Left cardiac atrium (tissue), 4 donors: Measurements from ENCODE around the gene PRICKLE4. TPM values are rescaled to one million over a fixed set of nuclear protein-coding genes. Genes with fewer than 3 reads are reported as not detected.
A peak's percentile ranks its signal among the peaks of the same experiment; 100 is the strongest.

Source experiments
- ATAC-seq, 2 donors: fragments of 200-7000 bp; cut with Tn5 transposase; one replicate each; pipeline ENCODE4 v1.9.1; 2020; ENCODE audit warnings: mild to moderate bottlenecking in 2 of 2, moderate library complexity in 2 of 2
- DNase-seq: peaks from one replicate; pipeline ENCODE4 v3.0.0-alpha.2; 2020
- intact Hi-C, 2 donors: fragments of 100-400 bp; cut with DNase I; formaldehyde crosslinking; loops; one replicate each; pipeline versions ENCODE4 v1.14.1 to v1.15.1; 2022 to 2023
- long read RNA-seq: library from polyadenylated mRNA; unstranded; transcript quantifications from one replicate; pipeline ENCODE4 v2.0.0, GENCODE V29; 2021
- total RNA-seq, 2 donors: library from RNA; stranded (reverse); fragmentation: NEBNext Ultra II Directional; extraction: Animal tissue kit (Norgen Biotek cat#: 25700); gene quantifications; one replicate each; pipeline ENCODE4 v1.2.1, GENCODE V29; 2021
- donor health status: DM: no; HTN: yes; CAD: no.
- donor health status: DM: no; HTN: yes; CAD: no; lungs with severe emphysema.
- donor health status: DM: yes; HTN: yes; CAD: no.
- donor health status: Dilated cardiomyopathy.

The PRICKLE4 gene, protein sequence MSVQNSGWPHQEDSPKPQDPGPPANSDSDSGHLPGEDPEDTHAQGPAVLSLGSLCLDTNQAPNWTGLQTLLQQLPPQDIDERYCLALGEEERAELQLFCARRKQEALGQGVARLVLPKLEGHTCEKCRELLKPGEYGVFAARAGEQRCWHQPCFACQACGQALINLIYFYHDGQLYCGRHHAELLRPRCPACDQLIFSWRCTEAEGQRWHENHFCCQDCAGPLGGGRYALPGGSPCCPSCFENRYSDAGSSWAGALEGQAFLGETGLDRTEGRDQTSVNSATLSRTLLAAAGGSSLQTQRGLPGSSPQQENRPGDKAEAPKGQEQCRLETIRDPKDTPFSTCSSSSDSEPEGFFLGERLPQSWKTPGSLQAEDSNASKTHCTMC
- 1 to 10 TPM; 2.1 to 3.1 TPM for total RNA-seq
- long read RNA-seq: 0 reads

DNA sequence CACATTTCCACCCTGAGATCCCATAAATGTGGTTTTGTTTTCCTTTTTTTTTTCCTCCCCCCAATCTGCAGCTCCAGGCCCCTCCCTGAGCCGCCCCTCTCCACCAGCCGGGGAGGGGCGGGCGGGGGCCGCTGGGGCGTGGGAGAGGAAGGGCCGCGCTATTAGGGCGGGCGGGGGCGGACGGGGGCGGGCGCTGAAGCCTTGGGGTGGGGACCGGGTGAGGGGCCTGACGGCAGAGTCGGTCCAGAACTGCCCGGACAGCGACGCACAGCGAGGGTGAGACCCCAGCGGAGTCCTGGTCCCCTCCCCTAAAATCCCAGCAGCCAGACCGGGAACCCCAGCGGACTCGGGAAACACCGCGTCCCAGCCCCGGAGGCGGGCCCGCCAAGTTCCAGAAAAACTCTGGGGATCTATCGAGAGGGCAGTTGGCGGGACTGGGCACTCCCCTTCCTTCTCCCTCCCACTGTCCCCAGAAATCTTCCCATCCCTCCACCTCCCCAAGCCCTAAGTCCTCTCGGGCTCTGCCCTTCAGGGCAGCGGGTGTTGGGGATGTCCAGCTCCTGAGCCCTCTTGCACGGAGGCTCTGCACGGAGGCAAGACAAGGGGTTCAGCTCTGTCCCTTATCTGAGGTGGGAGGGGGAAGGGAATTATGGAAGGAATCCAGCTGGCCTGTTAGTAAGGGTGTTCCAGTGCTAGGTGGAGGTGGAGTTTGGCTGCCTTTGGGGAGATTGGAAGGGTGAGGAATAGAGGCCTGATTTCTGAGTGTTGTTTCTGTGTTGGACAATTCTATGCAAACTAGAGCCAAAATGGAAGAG lies at the start of gene PRICKLE4:
PRICKLE4 (plus strand) TSS at position 232 of the 815 bp plus-strand sequence. CDS start 2,692 bp downstream, outside the sequence.
- intact Hi-C loops: loop anchor here (2.0 to 10.0 kb wide), 4 partner anchors 144 to 434 kb away; partner anchors contain the start of genes BYSL (in 1 of the 2), MED20 (in 1 of the 2) and MRPS10 (in 1 of the 2)
- DNase-seq (peak; percentile 60), ATAC-seq (peak; percentile 44 to 73)

DNA sequence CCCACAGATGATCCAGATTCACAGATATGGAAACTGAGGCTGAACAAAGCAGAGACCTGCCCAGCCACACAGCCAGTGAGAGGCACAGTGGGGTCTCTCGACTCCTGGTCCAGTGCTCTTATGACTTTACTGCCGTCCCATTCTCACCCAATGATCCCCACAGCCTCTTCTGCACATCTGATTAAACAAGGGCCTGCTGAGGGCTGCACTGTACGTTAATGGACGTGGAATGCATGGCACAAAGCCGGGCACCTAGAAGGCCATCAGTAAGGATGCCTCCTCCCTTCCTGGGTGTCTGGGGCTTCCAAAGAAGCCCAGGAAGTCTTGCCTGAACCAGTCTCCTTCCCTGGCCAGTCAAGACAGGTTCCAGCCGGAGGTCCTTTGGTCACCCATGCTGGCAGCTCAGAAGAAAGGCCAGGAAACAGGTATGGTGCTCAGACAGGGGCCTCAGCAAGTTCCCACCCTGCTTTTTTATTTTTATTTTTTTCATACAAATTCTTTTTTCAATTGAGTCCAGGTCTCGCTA lies 49.0 kb upstream of the PRICKLE4 start:
- DNase-seq: no peak
- intact Hi-C loops: no loop called here
- ATAC-seq: no peak

DNA sequence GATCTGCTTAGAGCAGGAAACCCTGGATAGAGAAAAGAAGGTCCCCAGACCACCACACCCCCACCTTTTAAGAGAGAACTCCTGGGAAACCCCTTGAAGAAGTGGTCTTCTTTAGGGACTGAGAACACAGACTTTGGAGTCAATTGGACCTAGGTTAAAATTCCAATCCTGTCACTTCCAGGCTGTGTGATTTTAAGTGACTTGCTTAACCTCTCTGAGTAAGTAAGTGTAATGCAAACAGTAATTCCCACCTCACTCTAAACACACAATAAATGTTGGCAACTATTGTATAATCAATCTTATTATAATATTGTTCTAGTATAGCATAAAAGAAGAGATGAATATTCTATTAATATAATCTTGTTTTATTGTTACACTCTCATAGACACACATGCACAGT lies 48.4 kb upstream of the PRICKLE4 start:
- DNase-seq: no peak
- intact Hi-C loops: no loop called here
- ATAC-seq: no peak

DNA sequence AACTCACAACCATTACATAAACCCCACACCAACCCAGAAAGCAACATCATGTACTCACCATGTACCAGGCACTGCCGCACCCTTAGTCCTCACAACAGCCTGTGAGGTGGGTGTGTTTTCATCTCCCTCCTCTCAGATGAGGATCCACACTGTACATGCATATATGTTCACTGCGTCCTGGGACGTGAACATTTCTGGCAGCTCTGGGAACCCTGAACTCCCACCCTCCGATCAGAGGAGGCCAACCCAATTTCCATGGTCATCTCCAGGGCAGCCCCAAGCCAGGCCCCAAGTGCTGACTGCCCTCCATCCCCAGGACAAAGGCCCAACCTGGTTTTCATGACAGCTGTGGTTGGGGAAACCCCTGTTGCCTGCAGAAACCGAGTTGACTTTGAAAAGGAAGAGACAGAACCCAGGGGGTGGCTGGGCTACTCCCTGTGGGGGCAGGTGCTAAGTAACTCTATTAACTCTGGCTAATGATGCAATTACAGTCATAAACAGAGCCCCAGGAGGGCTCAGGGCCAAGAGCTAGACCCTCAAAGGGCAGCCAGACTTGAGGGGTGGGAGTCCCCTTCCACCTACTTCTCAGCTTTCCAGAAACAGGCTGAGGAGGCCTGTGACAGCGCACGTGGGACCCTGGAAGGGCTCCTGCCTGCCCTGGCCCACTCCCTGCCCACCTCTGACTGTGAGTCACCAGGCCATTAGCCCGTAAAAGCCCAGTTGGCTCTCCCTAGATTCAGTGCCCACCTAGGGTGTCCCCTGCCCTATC lies 47.8 kb upstream of the PRICKLE4 start:
- ATAC-seq (no peak), DNase-seq (no peak)
- intact Hi-C loops: no loop called here

DNA sequence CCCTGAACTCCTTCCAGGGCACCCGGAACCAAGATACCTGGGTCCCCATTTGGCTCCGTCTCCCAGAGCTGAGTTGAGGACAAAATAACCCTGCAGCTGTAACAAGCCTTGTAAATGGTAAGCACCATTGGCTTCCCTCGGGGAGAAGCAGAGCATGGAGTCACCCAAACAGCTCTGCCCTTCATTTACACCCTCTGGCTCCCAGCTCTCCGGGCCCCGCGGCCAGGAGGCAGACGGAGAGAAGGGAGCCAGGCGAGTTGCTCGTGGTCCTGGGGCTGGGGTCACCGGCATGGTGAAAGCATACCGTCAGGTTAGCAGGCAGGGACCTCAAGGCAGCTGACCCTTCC lies 47.2 kb upstream of the PRICKLE4 start:
- DNase-seq (no peak), ATAC-seq (no peak)
- intact Hi-C loops: no loop called here

DNA sequence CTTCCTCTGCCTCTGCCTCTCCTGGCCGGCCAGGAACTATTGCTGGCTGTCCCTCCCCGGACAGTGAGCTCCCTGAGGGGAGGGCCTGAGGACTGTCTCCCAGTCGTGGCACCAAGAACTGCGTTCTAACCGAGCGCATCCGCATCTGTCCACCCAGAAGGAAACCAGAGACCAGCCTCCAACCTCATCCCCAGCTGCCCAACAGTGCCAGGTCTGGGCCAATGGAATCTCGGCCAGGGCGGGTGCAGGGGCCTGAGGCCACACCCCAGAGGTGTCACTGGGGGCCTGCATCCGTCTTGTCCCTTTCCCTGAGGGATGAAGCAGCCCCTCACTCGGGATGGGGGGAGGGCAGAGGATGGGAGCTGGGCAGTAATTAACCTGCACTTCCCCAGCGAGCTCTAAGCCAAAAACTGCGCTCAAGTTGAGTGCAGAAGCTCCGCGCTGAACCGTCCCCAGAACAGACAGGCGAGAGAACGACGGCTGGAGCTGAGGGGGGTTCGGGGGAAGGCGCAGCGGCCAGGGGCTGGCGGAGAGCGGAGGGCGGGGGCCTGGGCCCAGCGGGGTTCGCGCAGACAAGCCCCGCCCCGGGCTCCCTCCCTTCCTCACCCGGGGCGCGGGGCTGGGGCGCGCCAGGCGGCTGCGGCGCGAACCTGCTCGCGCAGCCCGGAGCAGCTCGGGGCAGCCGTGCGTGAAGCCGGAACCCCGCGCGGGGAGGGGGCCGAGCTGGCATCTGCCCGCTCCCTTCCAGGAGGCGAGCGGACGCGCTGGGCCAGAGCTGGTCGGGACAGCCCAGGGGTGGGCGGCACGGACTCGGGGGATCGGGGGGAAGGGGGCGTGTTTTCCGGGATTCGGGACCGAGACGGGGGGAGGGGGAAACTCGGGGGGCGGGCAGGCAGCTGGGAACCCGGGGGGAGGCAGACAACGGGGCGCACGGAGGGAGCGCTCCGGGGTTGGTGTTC lies 46.6 kb upstream of the PRICKLE4 start:
- intact Hi-C loops: no loop called here
- ATAC-seq (peak; percentile 75 to 82), DNase-seq (peak; percentile 81)

DNA sequence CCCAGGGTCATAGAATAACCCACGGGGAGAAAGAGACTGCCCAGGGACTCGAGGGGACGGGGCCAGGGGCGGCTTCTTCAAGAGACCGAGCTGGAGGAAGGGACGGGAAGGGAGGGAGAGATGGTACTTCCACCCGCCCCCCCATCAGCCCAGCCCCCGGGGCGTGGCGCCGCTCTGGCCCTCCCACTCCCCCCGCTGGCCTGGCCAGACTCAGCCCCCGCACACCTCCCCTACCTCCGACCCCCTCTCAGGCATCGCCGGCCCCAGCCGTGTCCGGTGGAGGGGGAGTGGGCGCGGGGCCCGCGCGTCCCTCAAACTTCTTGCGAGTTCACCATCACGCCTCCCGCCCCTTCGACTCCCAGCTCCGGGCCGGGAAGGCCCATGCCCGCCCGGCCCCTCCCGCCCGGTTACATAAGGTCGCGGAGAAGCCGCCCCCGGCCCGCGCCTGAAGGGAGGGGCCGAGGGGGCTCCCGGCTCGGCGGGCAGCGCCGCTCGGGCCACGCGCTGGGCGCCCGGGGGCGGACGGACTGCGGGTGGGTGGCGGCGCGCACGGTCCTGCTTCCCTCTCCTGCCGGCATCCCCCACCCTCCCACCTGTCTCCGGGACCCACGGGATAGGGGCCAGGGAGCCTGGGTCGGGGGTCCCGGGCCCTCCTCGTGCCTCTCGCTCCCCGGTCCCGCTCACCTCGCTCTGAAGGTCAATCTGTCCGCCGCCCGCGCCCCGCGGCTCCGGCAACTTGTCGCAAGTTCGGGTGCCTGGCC lies 45.7 kb upstream of the PRICKLE4 start:
- DNase-seq (peak; percentile 87), ATAC-seq (peak; percentile 86 to 87)
- intact Hi-C loops: no loop called here

DNA sequence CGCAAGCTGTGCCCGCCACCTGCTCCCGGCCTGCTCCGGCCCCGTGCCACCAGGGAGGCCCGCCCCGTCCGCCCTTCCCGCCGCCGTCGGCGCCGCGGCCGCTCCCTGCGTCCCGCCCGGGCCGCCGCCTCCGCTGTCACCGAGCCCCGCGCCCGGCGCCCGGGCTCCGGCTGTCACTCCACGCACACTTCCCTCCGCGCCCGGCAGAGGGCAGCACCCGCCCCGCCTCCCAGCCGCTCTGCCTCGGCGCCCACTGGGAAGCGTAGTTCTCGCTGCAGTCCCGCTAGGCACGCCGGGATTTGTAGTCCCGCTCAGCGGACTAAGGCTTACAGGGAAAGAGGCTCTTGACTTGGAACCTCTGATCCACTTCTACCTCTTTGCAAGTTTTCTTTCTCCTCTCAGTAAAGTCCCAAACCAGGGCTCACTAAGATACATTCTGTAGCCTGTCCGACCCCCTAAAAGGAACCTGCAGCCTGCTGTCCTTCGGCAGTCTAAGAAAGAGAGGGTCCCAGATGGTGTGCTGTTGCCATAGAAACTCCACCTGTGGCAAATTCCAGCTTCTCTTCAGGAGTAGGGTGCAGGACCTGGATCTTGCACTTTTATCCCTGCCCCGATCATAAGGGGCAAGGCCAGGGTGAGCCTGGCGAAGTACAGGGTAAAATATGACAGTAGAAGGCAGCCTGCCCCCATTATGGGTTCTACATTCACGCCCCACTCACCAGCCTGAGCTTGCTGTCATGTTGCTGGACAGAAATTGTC lies 45.0 kb upstream of the PRICKLE4 start, which contains the start of gene TFEB:
TFEB (minus strand) TSS at position 182 of the 759 bp plus-strand sequence. CDS start 44,395 bp downstream, outside the sequence.
- intact Hi-C loops: no loop called here
- ATAC-seq (peak; percentile 65), DNase-seq (peak; percentile 95)

DNA sequence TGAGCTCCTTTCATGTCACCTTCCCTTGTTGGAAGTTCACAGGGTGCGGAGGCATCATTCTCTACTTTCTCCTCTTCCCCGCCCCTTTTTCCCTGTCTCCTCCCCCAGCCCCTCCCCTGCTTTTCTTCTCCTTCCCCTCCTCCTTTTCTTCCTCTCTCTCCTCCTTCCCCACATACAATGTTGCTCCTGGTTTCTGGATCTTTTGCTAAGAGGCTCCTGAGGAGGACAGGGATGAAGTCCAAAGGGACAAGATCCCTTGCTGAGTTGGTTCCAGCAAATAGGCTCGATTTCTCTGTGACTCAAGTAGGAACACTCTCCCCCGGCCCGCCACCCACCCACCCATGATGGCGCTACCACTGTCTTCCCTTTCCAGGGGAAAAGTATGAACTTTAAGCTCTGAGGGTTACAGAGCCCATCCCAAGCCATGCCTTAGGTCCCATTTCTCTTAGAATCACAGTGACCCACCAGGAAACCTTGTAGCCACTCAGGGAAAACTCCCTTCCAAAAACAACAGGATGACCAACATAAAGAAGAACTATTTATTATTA lies 44.3 kb upstream of the PRICKLE4 start:
- intact Hi-C loops: no loop called here
- DNase-seq (no peak), ATAC-seq (no peak)

DNA sequence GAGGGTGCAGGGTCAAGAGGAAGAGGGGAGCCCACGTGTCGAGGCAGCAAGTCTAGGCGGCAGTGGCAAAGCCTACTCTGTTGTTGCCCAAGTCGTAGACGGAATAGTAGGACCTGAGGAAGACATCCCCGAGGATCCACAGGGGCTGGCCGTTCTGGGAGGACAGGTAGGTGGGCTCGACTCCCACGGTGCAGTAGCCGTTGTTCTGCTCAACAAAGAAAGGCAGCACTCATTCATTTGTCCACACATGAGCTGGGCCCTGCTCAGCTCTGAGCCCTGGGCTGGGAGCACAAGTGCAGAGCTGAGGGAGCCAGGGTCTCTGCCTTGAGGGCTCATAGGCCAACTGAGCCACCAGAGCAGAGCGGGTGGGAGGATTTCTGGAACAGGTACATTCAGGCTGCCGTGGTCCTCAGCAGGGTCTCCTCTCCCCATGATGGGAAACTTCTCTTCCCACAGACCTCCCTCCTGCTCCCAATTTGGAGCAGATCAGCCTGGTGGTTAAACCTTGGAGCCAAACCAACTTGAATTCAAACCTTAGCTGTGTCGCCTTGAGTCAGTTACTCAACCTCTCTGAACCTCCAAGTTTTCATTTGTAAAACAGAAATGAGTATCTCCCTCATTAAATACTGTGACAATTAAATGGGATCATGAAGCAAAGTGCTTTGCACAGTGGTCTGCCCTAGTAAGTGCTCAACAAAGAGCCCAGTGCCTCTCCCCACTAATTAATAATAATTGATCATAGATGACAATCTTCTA lies 43.6 kb upstream of the PRICKLE4 start:
- ATAC-seq: no peak
- intact Hi-C loops: no loop called here

DNA sequence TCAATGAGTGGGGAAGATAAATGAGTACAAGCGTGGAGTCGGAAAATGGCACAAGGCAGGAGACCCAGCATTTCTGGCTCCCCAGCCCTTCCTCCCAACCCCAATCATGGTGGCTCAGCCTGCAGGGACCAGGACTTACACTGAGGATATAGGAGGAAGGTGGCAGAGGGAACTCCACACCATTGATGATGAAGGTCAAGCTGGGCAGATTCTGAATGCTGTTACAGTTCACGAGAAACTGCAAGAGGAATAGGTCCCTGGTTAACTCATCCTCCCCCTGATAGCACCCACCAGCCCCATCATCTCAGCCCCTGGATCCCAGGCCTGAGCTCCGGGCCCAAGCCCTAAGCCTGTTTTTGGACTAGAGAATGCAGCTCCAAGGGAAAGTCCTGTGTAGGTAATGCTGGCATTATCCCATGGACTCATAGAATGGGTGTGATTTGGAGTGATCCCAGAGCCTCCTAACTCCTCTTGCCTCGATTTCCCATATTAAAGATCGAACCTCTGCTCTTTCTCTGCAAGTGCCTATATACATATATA lies 42.9 kb upstream of the PRICKLE4 start:
- intact Hi-C loops: no loop called here

More for the DNA sequence above, 43.6 kb upstream of the PRICKLE4 start:
- no peak for DNase-seq

DNA sequence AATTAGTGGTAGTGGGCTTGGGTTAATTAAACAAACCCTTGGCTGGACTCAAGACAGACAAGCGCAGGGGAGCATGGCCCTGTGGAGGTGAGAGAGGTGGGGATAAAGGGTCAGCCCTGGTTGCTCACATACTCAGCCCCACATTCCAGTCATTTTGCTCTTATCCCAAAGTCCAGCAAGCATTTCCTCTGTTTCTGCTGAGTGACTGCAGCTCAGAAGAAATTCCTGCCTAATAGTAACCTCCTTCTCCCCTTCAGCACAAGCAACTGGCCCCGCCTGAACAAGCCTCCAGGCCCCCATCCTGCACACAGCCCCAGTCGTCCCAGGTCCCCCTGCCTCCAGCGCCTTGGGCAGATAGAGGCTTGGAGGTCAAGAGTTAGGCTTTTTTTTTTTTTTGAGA lies 41.5 kb upstream of the PRICKLE4 start:
- intact Hi-C loops: no loop called here
- no peak for DNase-seq
- no peak for ATAC-seq

More for the DNA sequence above, 42.9 kb upstream of the PRICKLE4 start:
- ATAC-seq (no peak), DNase-seq (no peak)

DNA sequence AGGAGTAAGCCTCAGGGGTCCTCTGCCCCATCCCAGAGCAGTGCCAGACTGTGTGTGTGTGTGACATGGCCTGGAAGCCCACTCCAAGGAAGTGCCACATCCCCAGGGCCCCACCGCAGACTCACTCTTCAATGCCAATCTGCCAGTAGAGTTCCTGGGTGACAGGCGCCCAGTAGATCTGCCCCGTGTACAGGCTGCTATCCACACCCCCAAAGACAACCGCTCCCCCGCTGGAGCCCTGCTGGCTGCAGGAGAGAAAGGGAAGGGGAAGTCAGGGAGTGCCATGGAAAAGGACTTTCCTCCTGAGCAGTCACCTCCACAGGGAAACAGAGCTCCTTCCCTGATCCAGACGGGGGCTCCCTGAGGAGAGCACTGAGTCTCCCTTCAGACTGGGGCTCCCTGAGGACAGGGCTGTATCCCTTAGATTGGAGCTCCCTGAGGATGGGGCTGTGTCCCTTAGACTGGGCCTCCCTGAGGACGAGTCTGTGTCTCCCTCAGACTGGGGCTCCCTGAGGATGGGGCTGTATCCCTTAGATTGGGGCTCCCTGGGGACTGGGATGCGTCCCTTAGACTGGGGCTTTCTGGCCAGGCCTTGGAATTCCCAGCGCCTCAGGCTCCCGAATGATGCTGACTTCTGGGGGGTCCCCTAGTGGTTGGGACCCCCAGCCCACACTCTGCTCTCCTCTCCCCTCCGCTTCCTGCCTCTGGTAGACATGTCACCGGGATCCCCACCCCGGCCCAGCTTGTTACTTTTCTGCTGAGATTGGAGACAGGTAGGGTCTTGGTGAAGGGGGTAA lies 40.0 kb upstream of the PRICKLE4 start:
- no peak for DNase-seq
- ATAC-seq: no peak
- intact Hi-C loops: no loop called here

DNA sequence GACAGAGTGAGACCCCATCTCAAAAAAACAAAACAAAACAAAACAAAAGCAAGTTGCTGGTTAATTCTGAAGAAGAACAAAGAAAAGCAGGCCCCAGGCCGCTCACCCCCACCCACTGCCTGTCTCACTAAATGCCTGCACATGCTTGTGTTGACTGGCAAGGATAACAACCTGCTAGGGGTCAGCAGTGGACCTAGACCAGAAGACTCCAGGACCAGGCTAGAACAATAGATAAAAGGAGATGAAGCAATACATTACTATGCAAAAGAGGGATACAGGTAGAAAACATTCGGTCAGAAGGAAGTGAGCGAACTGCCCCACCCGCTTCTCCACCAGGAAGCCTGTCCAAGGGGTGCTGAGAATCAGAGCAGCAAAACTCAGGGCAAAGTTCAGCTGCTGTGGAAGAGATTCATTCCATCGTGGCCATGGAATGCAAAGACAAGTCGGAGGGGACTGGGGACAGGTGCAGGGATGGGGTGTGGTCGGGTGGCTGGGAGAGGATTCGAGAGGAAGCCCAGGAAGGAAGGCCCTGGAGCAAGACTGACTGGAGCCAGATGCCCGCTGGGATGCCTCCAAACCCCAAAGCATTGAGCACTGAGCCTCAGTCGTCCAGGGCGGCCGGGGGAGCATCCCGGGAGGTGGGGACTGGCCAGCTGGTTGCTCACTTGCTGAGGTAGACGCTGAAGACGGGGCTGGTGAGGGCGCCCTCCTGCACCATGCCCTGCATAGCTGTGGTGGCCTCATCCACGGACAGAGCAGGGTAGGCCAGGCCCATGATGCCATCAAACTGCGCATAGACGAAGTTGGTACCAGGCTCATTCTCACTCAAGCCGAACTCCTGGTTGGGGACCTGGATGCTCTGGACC lies 38.7 kb upstream of the PRICKLE4 start:
- intact Hi-C loops: no loop called here
- DNase-seq: no peak
- no peak for ATAC-seq
